Stimulated activated CD4-positive, alpha-beta T cell treated with anti-CD3 and anti-CD28 coated beads, Interleukin-1b, Interleukin-23, amount 100 ng/mL, for 1 hour (primary cell): Measurements from ENCODE around the gene CELF5.

Experiments used
- DNase-seq, 2 donors: peaks; one replicate each; pipeline ENCODE4 v3.0.0-alpha.2; 2020; ENCODE audit warnings: low read depth in 2 of 2

The CELF5 gene

DNA sequence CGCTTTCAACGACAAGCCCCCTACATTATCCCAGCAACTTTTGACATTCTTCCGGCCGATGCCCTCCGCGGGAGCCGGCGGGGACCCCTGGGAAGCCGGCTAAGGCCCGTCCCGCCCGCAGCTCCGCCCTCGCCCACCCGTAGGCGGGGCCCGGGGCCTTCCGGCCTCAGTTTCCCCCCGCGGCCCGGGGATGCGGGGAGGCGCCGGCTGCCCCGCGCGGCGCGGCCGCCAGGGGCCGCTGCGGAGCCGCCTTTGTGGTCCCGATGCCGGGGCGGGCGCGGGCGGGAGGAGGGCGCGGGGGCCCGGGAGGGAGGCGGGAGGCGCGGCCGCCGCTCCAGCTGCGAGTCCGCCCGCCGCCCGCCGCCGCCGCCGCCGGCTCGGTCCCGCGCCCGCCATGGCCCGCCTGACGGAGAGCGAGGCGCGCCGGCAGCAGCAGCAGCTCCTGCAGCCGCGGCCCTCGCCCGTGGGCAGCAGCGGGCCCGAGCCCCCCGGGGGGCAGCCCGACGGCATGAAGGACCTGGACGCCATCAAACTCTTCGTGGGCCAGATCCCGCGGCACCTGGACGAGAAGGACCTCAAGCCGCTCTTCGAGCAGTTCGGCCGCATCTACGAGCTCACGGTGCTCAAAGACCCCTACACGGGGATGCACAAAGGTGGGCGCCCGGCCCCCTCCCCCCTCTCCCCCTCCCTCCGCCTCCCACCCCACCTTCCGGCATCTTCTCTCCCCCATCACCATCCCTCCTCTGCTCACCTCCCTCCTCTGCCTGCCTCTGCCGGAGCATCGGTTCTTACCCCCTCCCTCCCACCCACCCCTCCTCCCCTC lies at the start of gene CELF5:
Gene CELF5, plus strand, starts transcription at position 316 of the 823 bp plus-strand sequence. Its CDS starts 79 bp downstream, at position 395.
- DNase-seq = peak; percentile 23 to 48

- DNase-seq = no peak
These were observed 48.4 kb upstream of the CELF5 start for GRCh38 chr19:3175781-3176714.

DNA sequence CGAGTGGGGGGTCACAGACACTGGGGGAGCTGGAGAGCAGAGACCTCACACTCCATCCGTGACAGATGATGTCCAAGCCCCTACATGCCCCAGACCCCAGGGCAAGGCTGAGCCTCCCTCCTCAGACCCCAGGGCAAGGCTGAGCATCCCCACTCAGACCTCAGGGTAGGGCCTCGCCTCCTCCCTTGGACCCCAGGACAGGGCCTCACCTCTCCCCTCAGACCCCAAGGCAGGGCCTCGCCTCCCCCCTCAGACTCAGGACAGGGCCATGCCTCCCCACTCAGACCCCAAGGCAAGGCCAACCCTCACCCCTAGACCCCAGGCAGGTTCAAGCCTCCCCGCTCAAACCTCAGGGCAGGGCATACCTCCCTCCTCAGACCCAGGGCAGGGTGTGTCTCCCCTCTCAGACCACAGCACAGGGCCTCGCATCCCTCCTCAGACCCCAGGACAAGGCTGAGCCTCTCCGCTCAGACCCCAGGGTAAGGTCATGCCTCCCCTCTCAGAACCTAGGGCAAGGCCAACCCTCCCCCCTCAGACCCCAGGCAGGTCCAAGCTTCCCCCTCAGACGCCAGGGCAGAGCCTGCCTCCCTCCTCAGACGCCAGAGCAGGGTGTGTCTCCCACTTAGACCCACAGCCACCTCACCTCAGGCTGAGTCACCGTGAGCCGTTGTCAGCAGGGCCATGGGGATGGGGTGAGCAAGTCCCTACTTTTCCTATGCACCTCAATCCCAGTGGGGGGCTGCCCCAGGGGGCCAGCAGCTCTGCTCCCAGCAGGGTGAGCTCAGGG lies 47.6 kb upstream of the CELF5 start:
- DNase-seq = peak in 1 of 2 donors; percentile 49

- DNase-seq = peak in 1 of 2 donors; percentile 34
These were observed 46.0 kb upstream of the CELF5 start, which contains the start of gene S1PR4 for GRCh38 chr19:3178377-3178972. S1PR4 (plus strand) TSS chr19:3178769; CDS start chr19:3178793, 24 bp downstream.

DNA sequence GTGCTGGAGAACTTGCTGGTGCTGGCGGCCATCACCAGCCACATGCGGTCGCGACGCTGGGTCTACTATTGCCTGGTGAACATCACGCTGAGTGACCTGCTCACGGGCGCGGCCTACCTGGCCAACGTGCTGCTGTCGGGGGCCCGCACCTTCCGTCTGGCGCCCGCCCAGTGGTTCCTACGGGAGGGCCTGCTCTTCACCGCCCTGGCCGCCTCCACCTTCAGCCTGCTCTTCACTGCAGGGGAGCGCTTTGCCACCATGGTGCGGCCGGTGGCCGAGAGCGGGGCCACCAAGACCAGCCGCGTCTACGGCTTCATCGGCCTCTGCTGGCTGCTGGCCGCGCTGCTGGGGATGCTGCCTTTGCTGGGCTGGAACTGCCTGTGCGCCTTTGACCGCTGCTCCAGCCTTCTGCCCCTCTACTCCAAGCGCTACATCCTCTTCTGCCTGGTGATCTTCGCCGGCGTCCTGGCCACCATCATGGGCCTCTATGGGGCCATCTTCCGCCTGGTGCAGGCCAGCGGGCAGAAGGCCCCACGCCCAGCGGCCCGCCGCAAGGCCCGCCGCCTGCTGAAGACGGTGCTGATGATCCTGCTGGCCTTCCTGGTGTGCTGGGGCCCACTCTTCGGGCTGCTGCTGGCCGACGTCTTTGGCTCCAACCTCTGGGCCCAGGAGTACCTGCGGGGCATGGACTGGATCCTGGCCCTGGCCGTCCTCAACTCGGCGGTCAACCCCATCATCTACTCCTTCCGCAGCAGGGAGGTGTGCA lies 45.3 kb upstream of the CELF5 start:
- no peak for DNase-seq

- DNase-seq = no peak
These were observed 44.6 kb upstream of the CELF5 start for GRCh38 chr19:3179739-3180293.

DNA sequence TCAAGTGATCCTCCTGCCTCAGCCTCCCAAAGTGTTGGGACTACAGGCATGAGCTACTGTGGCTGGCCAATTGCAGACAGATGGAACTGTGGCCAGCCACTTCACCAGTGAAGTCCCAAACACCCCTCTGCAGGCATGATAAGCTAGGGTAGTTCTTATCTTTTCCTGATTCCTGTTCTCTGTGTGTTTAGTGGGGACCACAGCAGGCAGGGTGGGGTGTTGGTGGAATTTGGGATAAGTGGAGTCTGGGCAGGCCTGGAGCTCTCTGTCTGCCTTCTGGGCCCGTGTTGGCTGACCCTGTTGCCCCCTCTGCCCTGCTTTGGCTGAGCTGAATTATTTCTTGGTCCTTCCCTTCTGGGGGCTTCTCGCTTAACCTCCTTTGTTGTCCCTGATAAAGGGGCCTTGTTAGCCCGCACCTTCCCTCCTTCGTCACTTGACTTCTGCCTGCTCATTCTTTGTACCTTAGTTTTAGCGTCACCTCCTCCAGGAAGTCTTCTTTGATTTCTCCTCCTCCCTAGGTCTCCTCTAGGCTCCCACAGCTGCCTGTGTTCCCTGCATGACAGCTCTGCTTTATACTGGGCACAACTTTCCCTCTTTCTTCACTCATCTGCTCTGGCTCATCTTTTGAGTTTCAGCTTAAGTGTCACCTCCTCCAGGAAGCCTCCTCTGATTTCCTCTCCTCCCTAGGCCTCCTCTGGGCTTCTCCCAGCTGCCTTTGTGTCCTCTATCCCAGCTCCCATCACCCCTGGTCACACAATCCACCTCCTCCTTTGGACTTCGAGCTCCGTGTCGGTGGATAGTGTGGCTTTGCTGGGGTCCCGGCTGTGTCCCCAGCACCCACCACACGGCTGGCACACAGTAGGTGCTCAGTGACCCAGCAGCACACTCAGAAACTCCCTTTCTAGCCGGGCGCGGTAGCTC lies 40.5 kb upstream of the CELF5 start:
- no peak for DNase-seq

DNA sequence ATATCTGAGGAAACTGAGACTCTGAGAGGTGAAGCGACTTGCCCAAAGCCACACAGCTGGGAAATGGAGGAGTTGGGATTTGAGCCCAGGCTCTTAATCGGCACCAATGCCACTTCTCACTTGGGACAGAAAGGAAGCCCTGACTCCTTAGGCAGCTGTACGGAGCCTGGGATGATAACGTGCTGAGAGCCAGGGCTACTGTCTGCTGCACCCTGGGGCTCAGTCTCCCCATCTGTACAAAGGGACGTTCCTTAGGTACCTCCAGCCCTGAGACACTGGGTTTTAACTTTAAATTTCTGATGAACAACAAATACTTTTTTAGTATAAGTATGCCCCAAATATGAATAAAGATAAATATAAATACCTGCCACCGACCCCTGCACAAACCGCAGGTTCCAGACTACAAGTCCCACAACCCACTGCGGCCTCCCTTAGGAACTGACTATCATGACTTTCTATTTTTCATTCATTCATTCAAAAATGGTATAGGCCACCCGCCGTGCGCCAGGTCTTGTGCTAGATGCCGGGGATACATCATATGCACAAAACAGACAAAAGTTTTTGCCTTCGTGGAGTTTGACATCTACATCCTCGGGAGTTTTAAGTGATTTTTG lies 39.5 kb upstream of the CELF5 start:
- no peak for DNase-seq

GRCh38 chr19:3185461-3186159 lies 38.9 kb upstream of the CELF5 start, which contains the start of gene NCLN:
NCLN (plus strand) TSS chr19:3185930; CDS start chr19:3186031, 101 bp downstream.
- DNase-seq = peak; percentile 81 to 88

DNA sequence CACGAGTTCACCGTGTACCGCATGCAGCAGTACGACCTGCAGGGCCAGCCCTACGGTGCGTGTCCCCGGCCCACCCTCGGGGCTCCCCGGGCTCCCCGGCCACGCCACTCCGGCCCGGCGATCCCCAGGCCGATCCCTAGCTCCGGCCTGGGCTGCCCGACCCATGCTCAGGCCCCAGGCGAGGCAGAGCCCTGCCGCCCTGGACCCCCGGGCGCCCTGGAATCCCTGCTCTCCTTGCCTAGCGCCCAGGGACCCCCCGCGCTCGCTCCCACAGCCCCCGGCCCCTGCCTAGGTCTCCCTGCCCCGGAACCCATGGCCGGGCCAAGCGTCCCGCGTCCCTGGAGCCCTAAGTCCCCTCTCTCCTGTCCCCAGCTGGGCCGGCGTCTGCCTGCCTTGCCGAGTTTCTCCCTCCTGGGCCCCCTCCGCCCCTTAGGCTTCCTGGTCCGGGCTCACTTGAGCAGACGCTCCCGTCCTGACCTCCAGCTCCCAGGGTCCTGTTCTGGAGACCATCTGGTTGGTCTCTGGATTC lies 38.2 kb upstream of the CELF5 start:
- DNase-seq = no peak

GRCh38 chr19:3186891-3187661 lies 37.4 kb upstream of the CELF5 start:
- no peak for DNase-seq

- no peak for DNase-seq
These were observed 36.6 kb upstream of the CELF5 start for GRCh38 chr19:3187662-3188511.

DNA sequence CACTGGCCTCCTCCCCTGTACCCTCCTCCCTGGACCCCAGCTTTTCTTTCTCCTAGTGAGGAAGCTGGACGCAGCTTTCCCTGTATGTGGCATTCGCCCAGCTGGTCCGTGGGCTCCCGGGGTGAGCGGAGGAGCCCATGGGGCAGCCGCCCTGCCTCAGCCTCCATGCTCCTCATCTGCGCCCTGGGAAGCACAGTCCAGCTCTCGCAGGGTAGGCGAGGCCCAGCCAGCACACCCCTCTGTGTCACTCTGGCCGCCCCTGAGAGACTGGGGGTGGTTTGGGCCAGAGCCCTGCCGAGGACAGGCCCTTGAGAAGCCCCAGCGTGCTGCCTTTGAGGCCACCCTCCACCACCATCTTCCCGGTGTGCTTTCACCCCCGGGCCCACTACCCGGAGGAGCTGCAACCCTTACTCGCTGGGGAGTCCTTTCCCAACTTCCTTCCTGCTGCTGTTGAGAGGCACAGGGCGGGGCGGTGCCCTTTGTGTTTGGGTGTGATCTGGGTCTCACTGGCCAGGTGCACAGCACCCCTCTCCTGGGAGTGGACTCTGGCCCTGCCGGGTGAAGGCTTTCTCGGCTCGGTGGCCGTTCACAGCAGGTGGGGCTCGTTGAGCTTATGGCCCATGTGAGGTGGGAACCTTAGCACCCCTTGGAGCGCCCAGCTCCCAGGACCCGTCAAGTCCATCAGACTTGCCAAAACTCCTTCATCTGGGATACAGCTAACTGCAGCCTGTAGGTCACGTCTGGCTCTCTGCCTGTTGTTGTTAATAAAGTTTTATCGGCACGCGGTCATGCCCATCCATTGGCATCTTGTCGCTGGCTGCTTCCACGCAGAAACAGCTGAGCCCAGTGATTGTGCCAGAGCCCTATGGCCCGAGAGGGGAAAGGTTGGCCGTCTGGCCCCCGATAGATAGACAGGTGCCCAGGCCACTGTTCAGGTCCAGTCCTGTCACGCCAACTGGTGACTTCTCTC lies 35.5 kb upstream of the CELF5 start:
- DNase-seq = no peak

DNA sequence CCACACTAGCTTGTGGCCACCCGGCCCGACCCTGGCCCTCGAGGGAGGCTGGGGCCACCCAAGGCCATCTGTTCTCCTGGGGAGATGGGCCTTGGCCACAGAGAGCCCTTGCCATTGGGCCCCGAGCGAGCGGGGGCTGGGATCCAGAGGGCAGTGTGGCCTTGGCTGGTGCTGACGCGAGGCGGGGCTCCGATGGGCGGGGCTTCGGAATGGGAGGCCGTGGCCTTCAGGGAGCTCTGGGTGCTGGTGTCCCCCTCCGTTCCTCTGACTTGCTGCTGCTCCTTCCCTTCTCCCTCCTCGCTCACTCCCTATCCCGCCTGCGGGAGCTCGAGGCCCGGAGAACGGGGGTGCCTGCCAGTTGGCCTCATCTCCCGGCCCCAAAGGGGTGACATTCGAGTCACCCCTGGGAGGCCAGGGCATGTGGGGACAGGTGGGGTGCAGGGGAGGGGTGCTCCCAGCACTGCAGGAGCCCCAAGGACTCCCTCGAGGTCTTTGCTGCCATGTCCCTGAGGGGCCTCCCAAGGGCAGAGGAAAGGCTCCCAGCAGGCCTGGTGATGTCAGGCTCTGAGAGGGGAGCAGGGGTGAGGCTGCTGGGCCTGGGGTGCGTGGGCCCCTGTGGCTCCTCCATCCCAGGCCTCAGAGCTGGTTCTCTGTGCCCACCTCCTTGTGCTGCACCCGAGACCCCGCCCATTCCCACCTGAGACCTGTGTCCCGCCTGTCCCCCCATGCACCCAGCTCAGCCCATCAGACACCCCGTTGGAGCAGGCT lies 34.6 kb upstream of the CELF5 start:
- DNase-seq = no peak
